ENCODE data around the gene ENPP1. TPM values are rescaled to one million over a fixed set of nuclear protein-coding genes. Genes with fewer than 3 reads are reported as not detected.
"Not testable (repeated sequence)": the region's sequence is repeated elsewhere in the genome, so short reads cannot be mapped to it uniquely, and the experiment has no call there.

ENPP1 gene
- total RNA-seq, 2 donors from 2014 or later, result 1.0 to 9.5 TPM

- Mint-ChIP-seq H3K4me1 (ENCODE audit: low read depth in 2 of 2) (peaks cover 11 to 16% of the 10 kb centered on the region in 2 donors), H3K27ac (no peak overlapping the region), H3K36me3 (no peaks in the 10 kb centered on the region), H3K9me3 (peaks cover 2% of the 10 kb centered on the region), H3K27me3 (peaks cover 39 to 42% of the 10 kb centered on the region in 2 donors), H3K4me3 (no peak overlapping the region)
- DNase-seq (ENCODE audit: low spot score) (no peak), ATAC-seq (peak in 1 of 2 donors; percentile 38)
Observed at GRCh38 chr6:131910219-131910589, 102.4 kb downstream of the ENPP1 start.

- H3K4me3 Mint-ChIP-seq, result no peak overlapping the region
- ATAC-seq (no peak), DNase-seq (ENCODE audit: low spot score) (no peak)
- H3K36me3 Mint-ChIP-seq, result no peaks in the 10 kb centered on the region
- H3K4me1 Mint-ChIP-seq (ENCODE audit: low read depth in 2 of 2), result peaks cover 11 to 16% of the 10 kb centered on the region in 2 donors
- peaks cover 2% of the 10 kb centered on the region for H3K9me3 Mint-ChIP-seq
- H3K27ac Mint-ChIP-seq, result no peak overlapping the region
- peaks cover 40 to 43% of the 10 kb centered on the region in 2 donors for H3K27me3 Mint-ChIP-seq
Observed at GRCh38 chr6:131910956-131911355, 103.1 kb downstream of the ENPP1 start.

GRCh38 chr6:131911951-131912350 is 104.1 kb downstream of the ENPP1 start:
- no peak for DNase-seq (ENCODE audit: low spot score)
- H3K27me3 Mint-ChIP-seq, result peaks cover 44 to 49% of the 10 kb centered on the region in 2 donors
- H3K9me3 Mint-ChIP-seq, result peaks cover 2% of the 10 kb centered on the region
- no peak overlapping the region for H3K4me3 Mint-ChIP-seq
- peaks cover 1% of the 10 kb centered on the region for H3K36me3 Mint-ChIP-seq
- H3K4me1 Mint-ChIP-seq (ENCODE audit: low read depth in 2 of 2), result peaks cover 11 to 25% of the 10 kb centered on the region in 2 donors
- no peak overlapping the region for H3K27ac Mint-ChIP-seq
- no peak for ATAC-seq

GRCh38 chr6:131914234-131914633 is 106.4 kb downstream of the ENPP1 start:
- H3K4me1 Mint-ChIP-seq (ENCODE audit: low read depth in 2 of 2), result peaks cover 17 to 30% of the 10 kb centered on the region in 2 donors
- H3K27me3 Mint-ChIP-seq, result peaks cover 45 to 52% of the 10 kb centered on the region in 2 donors
- ATAC-seq (no peak), DNase-seq (ENCODE audit: low spot score) (no peak)
- H3K27ac Mint-ChIP-seq, result no peak overlapping the region
- H3K36me3 Mint-ChIP-seq, result peaks cover 5% of the 10 kb centered on the region
- peaks cover 6% of the 10 kb centered on the region for H3K9me3 Mint-ChIP-seq
- no peak overlapping the region for H3K4me3 Mint-ChIP-seq

- H3K27ac Mint-ChIP-seq, result no peak overlapping the region
- peaks cover 5% of the 10 kb centered on the region for H3K36me3 Mint-ChIP-seq
- H3K4me1 Mint-ChIP-seq (ENCODE audit: low read depth in 2 of 2), result peaks cover 9 to 23% of the 10 kb centered on the region in 2 donors
- H3K9me3 Mint-ChIP-seq, result peaks cover 4% of the 10 kb centered on the region
- ATAC-seq, result peak in 1 of 2 donors; percentile 57
- peaks cover 50 to 61% of the 10 kb centered on the region in 2 donors for H3K27me3 Mint-ChIP-seq
- DNase-seq (ENCODE audit: low spot score), result peak; percentile 62
- no peak overlapping the region for H3K4me3 Mint-ChIP-seq
Observed at GRCh38 chr6:131914967-131915751, 107.3 kb downstream of the ENPP1 start.

GRCh38 chr6:131916091-131916796 is 108.4 kb downstream of the ENPP1 start:
- H3K9me3 Mint-ChIP-seq; H3K4me3 Mint-ChIP-seq; DNase-seq (ENCODE audit: low spot score); H3K27ac Mint-ChIP-seq; ATAC-seq; H3K36me3 Mint-ChIP-seq: not testable (repeated sequence)
- Mint-ChIP-seq H3K27me3 (peaks cover 55 to 65% of the 10 kb centered on the region in 2 donors), H3K4me1 (ENCODE audit: low read depth in 2 of 2) (peaks cover 9 to 20% of the 10 kb centered on the region in 2 donors)

GRCh38 chr6:131916847-131917246 is 109.0 kb downstream of the ENPP1 start:
- H3K27ac Mint-ChIP-seq, result no peak overlapping the region
- no peak for ATAC-seq
- peaks cover 5% of the 10 kb centered on the region for H3K36me3 Mint-ChIP-seq
- no peak for DNase-seq (ENCODE audit: low spot score)
- no peak overlapping the region for H3K4me3 Mint-ChIP-seq
- peaks cover 52 to 63% of the 10 kb centered on the region in 2 donors for H3K27me3 Mint-ChIP-seq
- H3K4me1 Mint-ChIP-seq (ENCODE audit: low read depth in 2 of 2), result peaks cover 9 to 16% of the 10 kb centered on the region in 2 donors
- H3K9me3 Mint-ChIP-seq, result peaks cover 4% of the 10 kb centered on the region

- H3K36me3 Mint-ChIP-seq, result peaks cover 5% of the 10 kb centered on the region
- no peak overlapping the region for H3K4me3 Mint-ChIP-seq
- no peak for ATAC-seq
- H3K9me3 Mint-ChIP-seq, result peaks cover 4% of the 10 kb centered on the region
- DNase-seq (ENCODE audit: low spot score), result no peak
- H3K4me1 Mint-ChIP-seq (ENCODE audit: low read depth in 2 of 2), result peaks cover 9 to 16% of the 10 kb centered on the region in 2 donors
- H3K27me3 Mint-ChIP-seq, result peaks cover 52 to 58% of the 10 kb centered on the region in 2 donors
- no peak overlapping the region for H3K27ac Mint-ChIP-seq
Observed at GRCh38 chr6:131917318-131917717, 109.5 kb downstream of the ENPP1 start.

GRCh38 chr6:131917763-131918649 is 110.2 kb downstream of the ENPP1 start:
- ATAC-seq, result no peak
- Mint-ChIP-seq H3K4me3 (no peak overlapping the region), H3K4me1 (ENCODE audit: low read depth in 2 of 2) (peaks cover 9 to 16% of the 10 kb centered on the region in 2 donors), H3K9me3 (peaks cover 4% of the 10 kb centered on the region), H3K36me3 (peaks cover 5% of the 10 kb centered on the region), H3K27me3 (peaks cover 49 to 54% of the 10 kb centered on the region in 2 donors), H3K27ac (no peak overlapping the region)
- DNase-seq (ENCODE audit: low spot score), result no peak

- H3K9me3 Mint-ChIP-seq, result peaks cover 4% of the 10 kb centered on the region
- H3K36me3 Mint-ChIP-seq, result peaks cover 5% of the 10 kb centered on the region
- no peak overlapping the region for H3K4me3 Mint-ChIP-seq
- peaks cover 42 to 54% of the 10 kb centered on the region in 2 donors for H3K27me3 Mint-ChIP-seq
- H3K27ac Mint-ChIP-seq, result no peak overlapping the region
- ATAC-seq, result peak in 1 of 2 donors; percentile 45
- H3K4me1 Mint-ChIP-seq (ENCODE audit: low read depth in 2 of 2), result peaks cover 9 to 16% of the 10 kb centered on the region in 2 donors
- no peak for DNase-seq (ENCODE audit: low spot score)
Observed at GRCh38 chr6:131918650-131919355, 111.0 kb downstream of the ENPP1 start.

- DNase-seq (ENCODE audit: low spot score) (no peak), ATAC-seq (no peak)
- Mint-ChIP-seq H3K9me3 (peaks cover 4% of the 10 kb centered on the region), H3K36me3 (peaks cover 5% of the 10 kb centered on the region), H3K27me3 (peaks cover 38 to 50% of the 10 kb centered on the region in 2 donors), H3K4me3 (no peak overlapping the region), H3K4me1 (ENCODE audit: low read depth in 2 of 2) (peaks cover 9 to 16% of the 10 kb centered on the region in 2 donors), H3K27ac (no peak overlapping the region)
Observed at GRCh38 chr6:131920656-131921055, 112.8 kb downstream of the ENPP1 start.

GRCh38 chr6:131923356-131923755 is 115.5 kb downstream of the ENPP1 start:
- ATAC-seq (no peak), DNase-seq (ENCODE audit: low spot score) (no peak)
- Mint-ChIP-seq H3K9me3 (no peaks in the 10 kb centered on the region), H3K27ac (no peak overlapping the region), H3K4me3 (no peak overlapping the region), H3K4me1 (ENCODE audit: low read depth in 2 of 2) (no peaks in the 10 kb centered on the region), H3K36me3 (no peaks in the 10 kb centered on the region), H3K27me3 (peaks cover 17 to 23% of the 10 kb centered on the region in 2 donors)
